ENCODE data around the gene LMNA. TPM values are rescaled to one million over a fixed set of nuclear protein-coding genes. Genes with fewer than 3 reads are reported as not detected.

LMNA gene
- total RNA-seq, 1 donor from 2014 or later, result 246 TPM

DNA sequence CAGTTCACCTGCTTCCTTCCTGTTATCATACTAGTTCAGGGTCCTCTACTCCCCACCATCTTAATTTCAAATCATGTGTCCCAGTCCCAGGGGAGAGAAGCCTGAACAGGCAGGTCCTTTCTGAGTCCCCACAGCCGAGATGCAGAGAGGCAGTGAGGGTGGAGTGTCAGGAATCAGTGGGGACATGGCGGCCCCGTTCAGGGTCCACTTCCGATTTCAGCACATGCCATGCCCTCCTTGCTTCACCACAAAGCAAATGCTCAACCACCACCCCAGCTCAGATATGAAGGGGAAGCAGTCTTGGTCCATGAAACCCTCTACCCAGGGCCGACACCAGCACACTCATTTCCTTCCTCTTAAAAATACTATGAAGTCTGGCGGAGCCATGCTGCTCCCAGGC lies 33.7 kb downstream of the LMNA start:
- no peaks in the 10 kb centered on the region for H3K27me3 Mint-ChIP-seq (ENCODE audit: low read depth)
- intact Hi-C loops (cut with micrococcal nuclease), result loop anchor here (10.0 kb wide), 1 partner anchor 167 kb away; no protein-coding TSS in a partner anchor
- H3K4me1 Mint-ChIP-seq (ENCODE audit: low read depth), result peaks cover 48% of the 10 kb centered on the region
- no peak for DNase-seq (ENCODE audit: low spot score)
- H3K27ac Mint-ChIP-seq, result peak overlapping the region; percentile 70
- H3K9me3 Mint-ChIP-seq, result no peaks in the 10 kb centered on the region
- no peak overlapping the region for H3K4me3 Mint-ChIP-seq (ENCODE audit: low read depth)
- no peaks in the 10 kb centered on the region for H3K36me3 Mint-ChIP-seq (ENCODE audit: low read depth)

DNA sequence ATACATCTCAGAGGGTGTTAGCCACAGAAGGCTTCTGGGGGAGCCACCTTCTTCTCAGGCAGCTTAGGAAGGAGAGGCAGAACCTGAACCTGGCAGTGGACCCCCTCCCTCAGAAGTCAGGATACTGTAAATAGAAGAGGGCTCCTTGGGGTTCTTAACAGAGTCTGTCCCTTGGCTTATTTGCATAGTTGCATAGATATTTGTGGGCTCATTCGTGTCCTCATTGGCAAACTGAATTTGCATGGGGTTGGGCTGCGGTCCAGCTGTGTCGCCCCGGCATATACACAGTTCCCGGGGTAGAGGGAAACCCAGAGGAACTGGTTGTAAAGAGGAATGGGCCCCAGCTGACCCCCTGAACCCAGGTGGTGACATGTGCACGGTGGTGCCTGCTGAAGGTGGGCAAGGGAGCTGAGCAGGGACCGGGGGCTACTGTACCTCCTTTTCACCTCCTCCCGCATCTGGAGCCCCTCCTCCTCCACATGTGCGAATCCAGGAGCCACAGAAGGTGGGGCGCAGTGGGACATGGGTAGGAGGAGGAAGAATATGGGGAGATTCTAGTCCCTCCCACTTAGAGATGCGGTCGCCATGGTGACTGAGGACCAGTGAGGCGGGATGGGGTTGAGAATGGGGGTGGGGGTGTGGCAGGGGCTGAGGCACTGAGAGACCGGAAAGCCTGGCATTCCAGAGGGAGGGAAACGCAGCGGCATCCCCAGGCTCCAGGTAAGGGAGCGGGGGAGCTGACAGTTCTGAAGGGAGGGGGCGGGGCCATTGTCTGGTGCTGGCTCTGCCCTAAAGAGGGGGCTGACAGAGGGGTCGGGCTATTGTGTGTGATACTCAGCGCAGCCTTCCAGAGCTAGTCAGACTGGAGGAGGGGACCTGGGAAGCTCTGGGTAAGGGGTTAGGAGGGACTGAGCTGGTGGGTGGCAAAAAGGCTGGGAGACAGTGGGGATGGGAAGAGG lies 35.1 kb downstream of the LMNA start:
- Mint-ChIP-seq H3K27me3 (ENCODE audit: low read depth) (no peaks in the 10 kb centered on the region), H3K27ac (peak overlapping the region; percentile 13), H3K4me1 (ENCODE audit: low read depth) (peaks cover 58% of the 10 kb centered on the region), H3K4me3 (ENCODE audit: low read depth) (no peak overlapping the region), H3K36me3 (ENCODE audit: low read depth) (peaks cover 4% of the 10 kb centered on the region), H3K9me3 (no peaks in the 10 kb centered on the region)
- no peak for DNase-seq (ENCODE audit: low spot score)
- intact Hi-C loops (cut with micrococcal nuclease), result loop anchor here (5.0 to 10.0 kb wide), 2 partner anchors 43 to 165 kb away; partner anchors contain the start of gene SLC25A44

- H3K27me3 Mint-ChIP-seq (ENCODE audit: low read depth), result no peaks in the 10 kb centered on the region
- peak overlapping the region; percentile 55 for H3K27ac Mint-ChIP-seq
- intact Hi-C loops (cut with micrococcal nuclease), result loop anchor here (5.0 kb wide), 1 partner anchor 42 kb away; the partner anchor contains the start of gene SLC25A44
- no peak overlapping the region for H3K4me3 Mint-ChIP-seq (ENCODE audit: low read depth)
- DNase-seq (ENCODE audit: low spot score), result no peak
- peaks cover 65% of the 10 kb centered on the region for H3K4me1 Mint-ChIP-seq (ENCODE audit: low read depth)
- no peaks in the 10 kb centered on the region for H3K9me3 Mint-ChIP-seq
- peaks cover 12% of the 10 kb centered on the region for H3K36me3 Mint-ChIP-seq (ENCODE audit: low read depth)
Measured at GRCh38 chr1:156150333-156151011, 36.0 kb downstream of the LMNA start.

- no peak overlapping the region for H3K4me3 Mint-ChIP-seq (ENCODE audit: low read depth)
- intact Hi-C loops (cut with micrococcal nuclease), result loop anchor here (5.0 kb wide), 1 partner anchor 41 kb away; the partner anchor contains the start of gene SLC25A44
- H3K9me3 Mint-ChIP-seq, result no peaks in the 10 kb centered on the region
- peak overlapping the region; percentile 42 for H3K27ac Mint-ChIP-seq
- no peak for DNase-seq (ENCODE audit: low spot score)
- H3K27me3 Mint-ChIP-seq (ENCODE audit: low read depth), result no peaks in the 10 kb centered on the region
- H3K36me3 Mint-ChIP-seq (ENCODE audit: low read depth), result peaks cover 19% of the 10 kb centered on the region
- H3K4me1 Mint-ChIP-seq (ENCODE audit: low read depth), result peaks cover 65% of the 10 kb centered on the region
Measured at GRCh38 chr1:156151093-156151688, 36.7 kb downstream of the LMNA start.

DNA sequence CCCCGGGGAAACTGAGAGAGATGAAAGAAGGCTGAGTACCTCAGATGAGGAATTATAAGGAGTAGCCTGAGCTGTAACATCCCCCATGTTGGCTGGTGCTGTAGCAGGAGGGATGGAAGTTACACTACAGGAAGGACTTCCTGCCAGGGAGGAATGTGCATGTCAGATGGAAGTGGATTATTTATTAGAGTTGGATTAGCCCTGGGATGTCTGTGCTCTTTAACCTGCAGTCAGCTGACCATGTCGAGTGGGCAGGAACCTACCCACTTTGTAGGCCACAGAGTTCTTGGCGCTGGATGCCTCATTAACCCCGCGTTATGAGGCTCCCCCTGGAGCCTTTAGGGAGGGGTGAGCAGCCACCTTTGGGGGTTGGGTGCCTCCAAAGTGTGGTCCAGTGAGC lies 38.1 kb downstream of the LMNA start:
- no peaks in the 10 kb centered on the region for H3K9me3 Mint-ChIP-seq
- peak overlapping the region; percentile 68 for H3K4me3 Mint-ChIP-seq (ENCODE audit: low read depth)
- H3K36me3 Mint-ChIP-seq (ENCODE audit: low read depth), result peaks cover 32% of the 10 kb centered on the region
- H3K4me1 Mint-ChIP-seq (ENCODE audit: low read depth), result peaks cover 67% of the 10 kb centered on the region
- intact Hi-C loops (cut with micrococcal nuclease), result loop anchor here (1.0 to 5.0 kb wide), 2 partner anchors 9 to 40 kb away; partner anchors contain the start of gene SLC25A44
- no peaks in the 10 kb centered on the region for H3K27me3 Mint-ChIP-seq (ENCODE audit: low read depth)
- no peak for DNase-seq (ENCODE audit: low spot score)
- peak overlapping the region; percentile 89 for H3K27ac Mint-ChIP-seq

- intact Hi-C loops (cut with micrococcal nuclease), result loop anchor here (1.0 to 5.0 kb wide), 2 partner anchors 8 to 39 kb away; partner anchors contain the start of gene SLC25A44
- no peaks in the 10 kb centered on the region for H3K9me3 Mint-ChIP-seq
- H3K27ac Mint-ChIP-seq, result peak within 1 kb of the TSS; percentile 89
- no peaks in the 10 kb centered on the region for H3K27me3 Mint-ChIP-seq (ENCODE audit: low read depth)
- H3K4me1 Mint-ChIP-seq (ENCODE audit: low read depth), result peaks cover 67% of the 10 kb centered on the region
- peaks cover 39% of the 10 kb centered on the region for H3K36me3 Mint-ChIP-seq (ENCODE audit: low read depth)
- no peak for DNase-seq (ENCODE audit: low spot score)
- peak within 1 kb of the TSS; percentile 92 for H3K4me3 Mint-ChIP-seq (ENCODE audit: low read depth)
Measured at GRCh38 chr1:156153362-156153761, 38.9 kb downstream of the LMNA start, which contains the start of gene SEMA4A. Gene SEMA4A, plus strand, starts transcription at chr1:156153585. Its CDS starts 994 bp downstream, at chr1:156154579.

- no peaks in the 10 kb centered on the region for H3K27me3 Mint-ChIP-seq (ENCODE audit: low read depth)
- peaks cover 49% of the 10 kb centered on the region for H3K36me3 Mint-ChIP-seq (ENCODE audit: low read depth)
- H3K27ac Mint-ChIP-seq, result peak overlapping the region; percentile 89
- no peaks in the 10 kb centered on the region for H3K9me3 Mint-ChIP-seq
- intact Hi-C loops (cut with micrococcal nuclease), result loop anchor here (5.0 kb wide), 1 partner anchor 38 kb away; the partner anchor contains the start of gene SLC25A44
- DNase-seq (ENCODE audit: low spot score), result peak; percentile 46
- H3K4me3 Mint-ChIP-seq (ENCODE audit: low read depth), result peak overlapping the region; percentile 92
- H3K4me1 Mint-ChIP-seq (ENCODE audit: low read depth), result peaks cover 75% of the 10 kb centered on the region
Measured at GRCh38 chr1:156154317-156154749, 39.8 kb downstream of the LMNA start.

DNA sequence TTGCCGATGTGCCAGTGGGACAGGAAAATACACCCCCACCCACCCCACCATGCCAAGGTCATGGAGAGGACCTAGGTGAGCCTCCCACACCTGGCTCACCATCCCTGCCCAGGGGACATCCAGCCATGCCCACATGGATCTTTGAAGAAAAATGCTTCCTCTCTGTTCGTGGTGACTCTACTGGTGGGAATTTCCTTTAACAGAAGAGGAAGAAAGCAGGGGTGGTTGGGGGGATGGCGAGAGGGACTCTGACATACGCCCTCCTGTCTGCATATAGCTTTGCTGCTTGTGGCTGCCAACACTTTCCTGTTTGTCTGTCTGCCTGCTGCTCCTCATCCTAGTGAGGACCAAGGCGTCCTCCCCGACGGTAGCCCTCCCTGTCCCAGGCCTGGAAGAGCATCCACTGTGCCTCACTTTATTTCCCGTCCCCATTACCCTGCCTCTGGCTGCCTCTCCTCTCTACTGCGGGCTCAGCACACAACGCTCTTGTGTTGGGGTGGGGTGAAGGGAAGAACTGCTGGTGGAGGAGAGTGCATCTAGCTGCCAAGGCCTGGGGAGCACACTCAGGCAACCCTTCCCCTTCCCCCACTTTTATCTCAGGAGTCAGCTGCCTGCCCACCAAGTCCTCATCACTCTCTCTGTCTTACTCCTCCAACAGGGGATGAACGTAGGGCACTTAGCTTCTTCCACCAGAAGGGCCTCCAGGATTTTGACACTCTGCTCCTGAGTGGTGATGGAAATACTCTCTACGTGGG lies 41.4 kb downstream of the LMNA start:
- H3K9me3 Mint-ChIP-seq, result no peaks in the 10 kb centered on the region
- no peak for DNase-seq (ENCODE audit: low spot score)

GRCh38 chr1:156157506-156157905 lies 43.0 kb downstream of the LMNA start:
- H3K27me3 Mint-ChIP-seq (ENCODE audit: low read depth), result no peaks in the 10 kb centered on the region
- no peaks in the 10 kb centered on the region for H3K9me3 Mint-ChIP-seq
- peak overlapping the region; percentile 65 for H3K4me3 Mint-ChIP-seq (ENCODE audit: low read depth)
- no peak for DNase-seq (ENCODE audit: low spot score)
- H3K36me3 Mint-ChIP-seq (ENCODE audit: low read depth), result peaks cover 78% of the 10 kb centered on the region
- intact Hi-C loops (cut with micrococcal nuclease), result no loop called here
- peaks cover 83% of the 10 kb centered on the region for H3K4me1 Mint-ChIP-seq (ENCODE audit: low read depth)
- H3K27ac Mint-ChIP-seq, result peak overlapping the region; percentile 56

More for the DNA sequence above, 41.4 kb downstream of the LMNA start:
- Mint-ChIP-seq H3K36me3 (ENCODE audit: low read depth) (peaks cover 64% of the 10 kb centered on the region), H3K27me3 (ENCODE audit: low read depth) (no peaks in the 10 kb centered on the region), H3K4me1 (ENCODE audit: low read depth) (peaks cover 82% of the 10 kb centered on the region), H3K27ac (peak overlapping the region; percentile 89), H3K4me3 (ENCODE audit: low read depth) (peak overlapping the region; percentile 92)
- intact Hi-C loops (cut with micrococcal nuclease), result no loop called here

DNA sequence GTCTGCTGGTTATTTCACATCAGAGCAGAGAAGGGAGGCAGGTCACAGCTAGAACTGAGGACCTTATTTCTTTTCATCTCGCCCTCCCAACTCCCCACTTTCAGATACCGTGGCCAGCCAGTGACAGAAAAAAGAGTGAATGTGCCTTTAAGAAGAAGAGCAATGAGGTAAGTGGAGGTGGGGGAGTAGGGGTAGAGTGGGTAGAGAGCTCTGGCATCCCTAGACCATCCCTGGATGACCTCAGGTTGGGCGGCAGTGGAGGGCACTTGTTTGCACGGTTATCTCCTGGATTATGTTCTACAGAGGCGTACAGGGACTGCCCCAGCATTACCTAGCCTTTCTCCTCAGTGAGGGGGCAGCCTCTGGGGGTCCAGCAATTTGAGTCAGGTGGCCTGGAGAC lies 43.5 kb downstream of the LMNA start:
- H3K27ac Mint-ChIP-seq, result peak overlapping the region; percentile 56
- DNase-seq (ENCODE audit: low spot score), result no peak
- H3K36me3 Mint-ChIP-seq (ENCODE audit: low read depth), result peaks cover 82% of the 10 kb centered on the region
- intact Hi-C loops (cut with micrococcal nuclease), result no loop called here
- H3K27me3 Mint-ChIP-seq (ENCODE audit: low read depth), result no peaks in the 10 kb centered on the region
- H3K9me3 Mint-ChIP-seq, result no peaks in the 10 kb centered on the region
- peak overlapping the region; percentile 65 for H3K4me3 Mint-ChIP-seq (ENCODE audit: low read depth)
- H3K4me1 Mint-ChIP-seq (ENCODE audit: low read depth), result peaks cover 80% of the 10 kb centered on the region

GRCh38 chr1:156160000-156160742 lies 45.7 kb downstream of the LMNA start:
- H3K4me3 Mint-ChIP-seq (ENCODE audit: low read depth), result peak overlapping the region; percentile 77
- peaks cover 73% of the 10 kb centered on the region for H3K4me1 Mint-ChIP-seq (ENCODE audit: low read depth)
- H3K9me3 Mint-ChIP-seq, result peaks cover 3% of the 10 kb centered on the region
- peaks cover 89% of the 10 kb centered on the region for H3K36me3 Mint-ChIP-seq (ENCODE audit: low read depth)
- peak overlapping the region; percentile 93 for H3K27ac Mint-ChIP-seq
- DNase-seq (ENCODE audit: low spot score), result no peak
- no peaks in the 10 kb centered on the region for H3K27me3 Mint-ChIP-seq (ENCODE audit: low read depth)
- intact Hi-C loops (cut with micrococcal nuclease), result no loop called here

All from activated T-helper 2 cell treated with anti-CD3 and anti-CD28 coated beads, Interferon-gamma antibody, Interleukin-2, Interleukin-4, amounts not matched to agents 10 μg/mL and 5 μg/mL and 100 μg/mL, durations not matched to agents 14 hours and 24 hours and 36 hours (primary cell).